Muscle layer of duodenum (tissue), 2 donors: Measurements from ENCODE around the gene ACAA1.
A peak's percentile ranks its signal among the peaks of the same experiment; 100 is the strongest.
"Not testable (repeated sequence)": the region's sequence is repeated elsewhere in the genome, so short reads cannot be mapped to it uniquely, and the experiment has no call there.

ENCODE experiments used
- H3K27ac ChIP-seq: one replicate; pipeline ENCODE4 v1.7.0; 2013; ENCODE audit warnings: mild to moderate bottlenecking, low read length
- H3K27me3 ChIP-seq: one replicate; pipeline ENCODE4 v1.7.0; 2013; ENCODE audit warnings: low read depth, mild to moderate bottlenecking, control low read depth, low read length
- H3K36me3 ChIP-seq, 2 donors: one replicate each; pipeline ENCODE4 v1.7.0; 2013; ENCODE audit warnings: low read length in 2 of 2, control low read depth in 1 of 2, mild to moderate bottlenecking in 1 of 2; ENCODE audit not compliant: insufficient read depth in 2 of 2, control insufficient read depth in 1 of 2
- H3K4me1 ChIP-seq, 2 donors: one replicate each; pipeline ENCODE4 v1.7.0; 2013; ENCODE audit warnings: low read length in 2 of 2, mild to moderate bottlenecking in 2 of 2, control low read depth in 1 of 2, moderate library complexity in 1 of 2; ENCODE audit not compliant: insufficient read depth in 2 of 2, control insufficient read depth in 1 of 2
- H3K4me3 ChIP-seq, 2 donors: one replicate each; pipeline ENCODE4 v1.7.0; 2013; ENCODE audit warnings: low read length in 2 of 2, low read depth in 1 of 2, mild to moderate bottlenecking in 1 of 2
- H3K9me3 ChIP-seq, 2 donors: one replicate each; pipeline ENCODE4 v1.7.0; 2013; ENCODE audit warnings: low read length in 2 of 2, control low read depth in 1 of 2, mild to moderate bottlenecking in 1 of 2; ENCODE audit not compliant: control insufficient read depth in 1 of 2
- donor health status: healthy.

Gene ACAA1

GRCh38 chr3:38164643-38164951, 27.7 kb upstream of the ACAA1 start:
- peaks cover 0 to 10% of the 10 kb centered on the region in 2 donors for H3K4me1 ChIP-seq
- H3K9me3 ChIP-seq = no peaks in the 10 kb centered on the region
- H3K27me3 ChIP-seq = no peaks in the 10 kb centered on the region
- H3K27ac ChIP-seq = peak overlapping the region; percentile 99
- peaks cover 0 to 5% of the 10 kb centered on the region in 2 donors for H3K36me3 ChIP-seq
- H3K4me3 ChIP-seq = peak overlapping the region; percentile 77 to 83

- no peaks in the 10 kb centered on the region for H3K9me3 ChIP-seq
- H3K27ac ChIP-seq = peak overlapping the region; percentile 99
- no peaks in the 10 kb centered on the region for H3K27me3 ChIP-seq
- H3K4me3 ChIP-seq = peak overlapping the region; percentile 77 to 83
- H3K36me3 ChIP-seq = peaks cover 0 to 5% of the 10 kb centered on the region in 2 donors
- peaks cover 0 to 10% of the 10 kb centered on the region in 2 donors for H3K4me1 ChIP-seq
Measured at GRCh38 chr3:38163841-38164642, 27.1 kb upstream of the ACAA1 start.

- no peak overlapping the region for H3K4me3 ChIP-seq
- H3K27ac ChIP-seq = no peak overlapping the region
- H3K4me1 ChIP-seq = peaks cover 0 to 10% of the 10 kb centered on the region in 2 donors
- H3K36me3 ChIP-seq = peaks cover 0 to 5% of the 10 kb centered on the region in 2 donors
- H3K9me3 ChIP-seq = no peaks in the 10 kb centered on the region
- no peaks in the 10 kb centered on the region for H3K27me3 ChIP-seq
Measured at GRCh38 chr3:38163117-38163840, 26.4 kb upstream of the ACAA1 start.

GRCh38 chr3:38160704-38161103, 23.8 kb upstream of the ACAA1 start:
- H3K9me3 ChIP-seq, H3K27ac ChIP-seq, H3K27me3 ChIP-seq, H3K36me3 ChIP-seq, H3K4me3 ChIP-seq, H3K4me1 ChIP-seq: not testable (repeated sequence)

- H3K27me3 ChIP-seq = no peaks in the 10 kb centered on the region
- H3K4me1 ChIP-seq = no peaks in the 10 kb centered on the region
- no peaks in the 10 kb centered on the region for H3K36me3 ChIP-seq
- no peak overlapping the region for H3K4me3 ChIP-seq
- H3K27ac ChIP-seq = no peak overlapping the region
- no peaks in the 10 kb centered on the region for H3K9me3 ChIP-seq
Measured at GRCh38 chr3:38158472-38158871, 21.5 kb upstream of the ACAA1 start.

- no peak overlapping the region for H3K4me3 ChIP-seq
- no peaks in the 10 kb centered on the region for H3K9me3 ChIP-seq
- H3K27me3 ChIP-seq = no peaks in the 10 kb centered on the region
- no peaks in the 10 kb centered on the region for H3K4me1 ChIP-seq
- H3K27ac ChIP-seq = no peak overlapping the region
- no peaks in the 10 kb centered on the region for H3K36me3 ChIP-seq
Measured at GRCh38 chr3:38157595-38157994, 20.7 kb upstream of the ACAA1 start.

GRCh38 chr3:38157117-38157516, 20.2 kb upstream of the ACAA1 start:
- no peak overlapping the region for H3K4me3 ChIP-seq
- no peaks in the 10 kb centered on the region for H3K4me1 ChIP-seq
- no peaks in the 10 kb centered on the region for H3K9me3 ChIP-seq
- H3K27me3 ChIP-seq = no peaks in the 10 kb centered on the region
- no peaks in the 10 kb centered on the region for H3K36me3 ChIP-seq
- H3K27ac ChIP-seq = no peak overlapping the region

DNA sequence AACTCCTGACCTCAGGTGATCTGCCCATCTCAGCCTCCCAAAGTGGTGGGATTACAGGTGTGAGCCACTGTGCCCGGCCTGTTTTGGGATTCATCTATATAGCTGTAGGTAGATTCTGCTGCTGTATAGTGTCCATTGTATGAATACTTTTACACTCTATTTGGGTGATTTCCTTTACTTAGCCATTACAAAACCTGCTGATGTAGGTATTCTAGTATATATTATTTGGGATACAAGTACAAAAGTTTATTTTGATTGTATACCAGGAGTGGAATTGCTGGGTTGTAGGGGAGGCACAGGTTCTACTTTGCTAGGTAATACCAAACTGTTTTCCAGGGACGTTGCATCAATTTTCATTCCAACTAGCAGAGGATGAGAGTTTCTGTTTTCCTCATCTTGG, 18.9 kb upstream of the ACAA1 start:
- Histone ChIP-seq H3K9me3 (no peaks in the 10 kb centered on the region), H3K27me3 (no peaks in the 10 kb centered on the region), H3K4me3 (no peak overlapping the region), H3K36me3 (no peaks in the 10 kb centered on the region), H3K4me1 (no peaks in the 10 kb centered on the region), H3K27ac (no peak overlapping the region)

- H3K4me3 ChIP-seq = no peak overlapping the region
- H3K27ac ChIP-seq = no peak overlapping the region
- no peaks in the 10 kb centered on the region for H3K27me3 ChIP-seq
- H3K36me3 ChIP-seq = no peaks in the 10 kb centered on the region
- no peaks in the 10 kb centered on the region for H3K4me1 ChIP-seq
- no peaks in the 10 kb centered on the region for H3K9me3 ChIP-seq
Measured at GRCh38 chr3:38154625-38155255, 17.8 kb upstream of the ACAA1 start.

- Histone ChIP-seq H3K27ac (no peak overlapping the region), H3K4me3 (no peak overlapping the region), H3K4me1 (no peaks in the 10 kb centered on the region), H3K9me3 (no peaks in the 10 kb centered on the region), H3K36me3 (no peaks in the 10 kb centered on the region), H3K27me3 (no peaks in the 10 kb centered on the region)
Measured at GRCh38 chr3:38154033-38154494, 17.1 kb upstream of the ACAA1 start.

DNA sequence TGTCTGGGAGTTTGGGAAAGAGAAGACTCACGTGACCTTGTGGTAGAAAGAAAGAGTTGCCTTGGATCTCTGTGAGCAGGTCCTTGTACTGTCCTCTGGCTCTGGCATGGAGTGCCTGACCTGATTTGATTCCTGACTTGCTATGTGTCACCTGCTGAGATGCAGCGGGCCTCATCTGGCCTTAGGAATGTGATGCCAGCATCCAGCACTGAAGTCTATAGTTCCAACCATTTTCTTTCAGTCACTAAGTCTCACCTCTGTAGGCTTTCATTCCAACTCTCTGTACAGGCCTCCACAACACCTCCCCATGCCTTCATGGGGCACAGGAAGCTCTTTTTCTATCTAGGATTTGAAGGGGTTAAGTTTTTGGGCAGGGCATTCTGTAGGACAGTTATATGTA, 16.3 kb upstream of the ACAA1 start:
- no peak overlapping the region for H3K27ac ChIP-seq
- H3K4me3 ChIP-seq = no peak overlapping the region
- H3K27me3 ChIP-seq = no peaks in the 10 kb centered on the region
- H3K4me1 ChIP-seq = no peaks in the 10 kb centered on the region
- H3K36me3 ChIP-seq = no peaks in the 10 kb centered on the region
- H3K9me3 ChIP-seq = no peaks in the 10 kb centered on the region
